ENCODE measurements around the gene GINS3. TPM values are rescaled to one million over a fixed set of nuclear protein-coding genes. Genes with fewer than 3 reads are reported as not detected.

The GINS3 gene
- total RNA-seq, 1 experiment from 2014 or later: 4.2 TPM

DNA sequence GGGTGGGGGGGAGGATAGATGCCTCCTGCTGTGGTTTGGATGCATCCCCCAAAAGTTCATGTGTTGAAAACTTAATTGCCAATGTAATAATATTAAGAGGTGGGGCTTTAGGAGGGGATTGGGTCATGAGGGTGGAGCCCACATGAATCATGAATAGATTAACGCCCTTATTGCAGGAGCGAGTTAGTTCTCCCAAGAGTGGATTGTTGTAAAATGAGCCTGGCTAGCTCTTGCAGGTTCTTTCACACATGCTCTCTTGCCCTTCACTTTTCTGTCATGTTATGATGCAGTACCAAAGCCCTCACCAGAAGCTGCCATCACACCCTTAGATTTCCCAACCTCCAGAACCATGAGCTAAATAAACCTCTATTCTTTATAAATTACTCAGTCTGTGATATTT is 52.0 kb downstream of the GINS3 start:
- no TSS peak for BruUV-seq (replicated peaks)
- no peaks in the 10 kb centered on the region for H3K36me3 Mint-ChIP-seq (ENCODE audit: insufficient read depth, unreplicated experiment)
- POLR2A ChIA-PET: interaction anchor here (0.6 to 1.5 kb wide), 2 partner anchors 8 to 108 kb away, joined by 3 read pairs; no protein-coding TSS in a partner anchor

GRCh38 chr16:58448890-58449289 is 56.6 kb downstream of the GINS3 start:
- H3K4me3 Mint-ChIP-seq (ENCODE audit: unreplicated experiment): no peak overlapping the region
- H3K27me3 Mint-ChIP-seq (ENCODE audit: insufficient read depth, unreplicated experiment): peaks cover 12% of the 10 kb centered on the region
- no peaks in the 10 kb centered on the region for H3K36me3 Mint-ChIP-seq (ENCODE audit: insufficient read depth, unreplicated experiment)
- ChIA-PET POLR2A (interaction anchor here (0.7 to 2.1 kb wide), 7 partner anchors 19 to 834 kb away, joined by 3 to 7 read pairs (median 3); partner anchors contain the start of gene GINS3), CTCF (interaction anchor here (1.0 to 1.4 kb wide), 2 partner anchors 15 to 39 kb away, joined by 3 to 5 read pairs; no protein-coding TSS in a partner anchor)
- no TSS peak for BruUV-seq (replicated peaks)
- DNase-seq (ENCODE audit: unreplicated experiment): no peak
- peaks cover 6% of the 10 kb centered on the region for H3K4me1 Mint-ChIP-seq (ENCODE audit: insufficient read depth, unreplicated experiment)
- TF ChIP-seq CTCF (IDR thresholded peaks at IDR 0.05; ENCODE audit: unreplicated experiment): no peak
- intact Hi-C loops (cut with micrococcal nuclease): no loop called here
- H3K27ac Mint-ChIP-seq (ENCODE audit: low read depth, unreplicated experiment): no peak overlapping the region
- H3K9me3 Mint-ChIP-seq (ENCODE audit: unreplicated experiment): no peaks in the 10 kb centered on the region

More for the DNA sequence above, 52.0 kb downstream of the GINS3 start:
- DNase-seq (ENCODE audit: unreplicated experiment): no peak
- H3K27me3 Mint-ChIP-seq (ENCODE audit: insufficient read depth, unreplicated experiment): no peaks in the 10 kb centered on the region
- H3K4me3 Mint-ChIP-seq (ENCODE audit: unreplicated experiment): no peak overlapping the region
- H3K27ac Mint-ChIP-seq (ENCODE audit: low read depth, unreplicated experiment): no peak overlapping the region
- no peaks in the 10 kb centered on the region for H3K9me3 Mint-ChIP-seq (ENCODE audit: unreplicated experiment)
- no peak for TF ChIP-seq CTCF (IDR thresholded peaks at IDR 0.05; ENCODE audit: unreplicated experiment)
- CTCF ChIA-PET: interaction anchor here (0.6 to 1.4 kb wide), 6 partner anchors 8 to 217 kb away, joined by 3 to 6 read pairs (median 4); no protein-coding TSS in a partner anchor
- H3K4me1 Mint-ChIP-seq (ENCODE audit: insufficient read depth, unreplicated experiment): peaks cover 6% of the 10 kb centered on the region
- intact Hi-C loops (cut with micrococcal nuclease): no loop called here

DNA sequence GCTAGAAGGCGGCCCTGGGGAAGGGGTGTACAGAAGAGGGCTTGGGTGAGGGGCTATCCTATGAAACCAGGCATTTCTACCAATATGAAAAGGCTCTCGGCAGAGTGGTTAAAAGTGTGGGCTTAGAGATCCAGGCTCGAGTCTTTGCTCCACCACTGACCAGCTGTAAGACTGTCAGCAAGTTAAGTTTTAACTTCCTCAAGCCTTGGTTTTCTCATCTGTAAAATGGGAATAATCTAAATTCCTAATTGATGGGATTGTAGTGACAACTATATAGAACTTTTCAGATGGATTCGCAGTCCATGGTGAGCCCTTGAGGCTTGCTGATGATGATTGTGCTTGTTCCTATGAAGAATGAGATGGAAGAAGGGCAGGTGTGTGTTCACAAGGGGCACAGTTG is 57.0 kb downstream of the GINS3 start:
- no peak for TF ChIP-seq CTCF (IDR thresholded peaks at IDR 0.05; ENCODE audit: unreplicated experiment)
- Mint-ChIP-seq H3K27me3 (ENCODE audit: insufficient read depth, unreplicated experiment) (peaks cover 16% of the 10 kb centered on the region), H3K4me3 (ENCODE audit: unreplicated experiment) (no peak overlapping the region), H3K27ac (ENCODE audit: low read depth, unreplicated experiment) (no peak overlapping the region), H3K36me3 (ENCODE audit: insufficient read depth, unreplicated experiment) (no peaks in the 10 kb centered on the region), H3K4me1 (ENCODE audit: insufficient read depth, unreplicated experiment) (peaks cover 6% of the 10 kb centered on the region), H3K9me3 (ENCODE audit: unreplicated experiment) (no peaks in the 10 kb centered on the region)
- ChIA-PET CTCF (interaction anchor here (1.4 kb wide), 1 partner anchor 15 kb away, joined by 5 read pairs; no protein-coding TSS in a partner anchor), POLR2A (interaction anchor here (0.7 to 2.1 kb wide), 5 partner anchors 19 to 103 kb away, joined by 3 to 7 read pairs (median 3); no protein-coding TSS in a partner anchor)
- intact Hi-C loops (cut with micrococcal nuclease): no loop called here
- BruUV-seq (replicated peaks): no TSS peak
- DNase-seq (ENCODE audit: unreplicated experiment): no peak

GRCh38 chr16:58449768-58450167 is 57.5 kb downstream of the GINS3 start:
- H3K4me3 Mint-ChIP-seq (ENCODE audit: unreplicated experiment): no peak overlapping the region
- H3K4me1 Mint-ChIP-seq (ENCODE audit: insufficient read depth, unreplicated experiment): peaks cover 6% of the 10 kb centered on the region
- no peaks in the 10 kb centered on the region for H3K9me3 Mint-ChIP-seq (ENCODE audit: unreplicated experiment)
- CTCF ChIA-PET: interaction anchor here (1.4 kb wide), 1 partner anchor 16 kb away, joined by 5 read pairs; no protein-coding TSS in a partner anchor
- POLR2A ChIA-PET: interaction anchor here (0.7 kb wide), 1 partner anchor 39 kb away, joined by 3 read pairs; no protein-coding TSS in a partner anchor
- DNase-seq (ENCODE audit: unreplicated experiment): no peak
- peaks cover 21% of the 10 kb centered on the region for H3K27me3 Mint-ChIP-seq (ENCODE audit: insufficient read depth, unreplicated experiment)
- no peak overlapping the region for H3K27ac Mint-ChIP-seq (ENCODE audit: low read depth, unreplicated experiment)
- H3K36me3 Mint-ChIP-seq (ENCODE audit: insufficient read depth, unreplicated experiment): no peaks in the 10 kb centered on the region
- no TSS peak for BruUV-seq (replicated peaks)
- no peak for TF ChIP-seq CTCF (IDR thresholded peaks at IDR 0.05; ENCODE audit: unreplicated experiment)
- intact Hi-C loops (cut with micrococcal nuclease): no loop called here
